Panc1 (cell line): Measurements from ENCODE around the gene CCNYL1. TPM values are rescaled to one million over a fixed set of nuclear protein-coding genes. Genes with fewer than 3 reads are reported as not detected.

ENCODE experiments used
- ATAC-seq: fragments of 200-7000 bp; cut with Tn5 transposase; 2 replicates; pipeline ENCODE4 v1.9.1; 2020; ENCODE audit warnings: mild to moderate bottlenecking, moderate library complexity
- BruUV-seq: library from RNA; stranded (reverse); fragments of 400-500 nt; replicated peaks from 2 replicates; lab custom pipeline; 2021; lab: Mats Ljungman, UMichigan
- CTCF ChIA-PET: fragments of 300-600 bp; sonication (Branson Sonifier 250); formaldehyde crosslinking; loops from one replicate; lab custom pipeline; 2022; ENCODE audit warnings: antibody characterized with exemption; lab: Charles Lee
- POLR2A ChIA-PET: fragments of 300-600 bp; sonication (Branson Sonifier 250); formaldehyde crosslinking; loops from one replicate; lab custom pipeline; 2022; ENCODE audit warnings: antibody characterized with exemption; lab: Charles Lee
- DNase-seq: peaks from one replicate; pipeline ENCODE4 v3.0.0-alpha.2; 2010; ENCODE audit warnings: low read depth, low spot score
- H3K27ac ChIP-seq: 2 replicates; pipeline ENCODE4 v1.5.1; 2011; ENCODE audit warnings: mild to moderate bottlenecking, low read length, inconsistent platforms
- H3K27me3 ChIP-seq: fragments of 200-500 bp; sonication (Bioruptor generic); 2 replicates; pipeline ENCODE4 v1.6.0; 2014; ENCODE audit warnings: low read length, inconsistent platforms; ENCODE audit not compliant: control insufficient read depth, insufficient read depth
- H3K36me3 ChIP-seq: fragments of 200-500 bp; sonication (Bioruptor generic); 2 replicates; pipeline ENCODE4 v1.5.1; 2014; ENCODE audit warnings: inconsistent platforms, mild to moderate bottlenecking, low read length, moderate library complexity; ENCODE audit not compliant: control insufficient read depth, insufficient read depth
- H3K4me1 ChIP-seq: 2 replicates; pipeline ENCODE4 v1.5.1; 2011; ENCODE audit warnings: inconsistent platforms, mild to moderate bottlenecking, low read length, moderate library complexity; ENCODE audit not compliant: control insufficient read depth, insufficient read depth
- H3K4me3 ChIP-seq, 2 experiments: 2 replicates each; pipeline ENCODE4 v1.5.1; 2011 to 2012; ENCODE audit warnings: low read depth in 2 of 2, low read length in 2 of 2, mild to moderate bottlenecking in 2 of 2, inconsistent platforms in 1 of 2, moderate library complexity in 1 of 2
- H3K9me3 ChIP-seq: fragments of 200-500 bp; sonication (Bioruptor generic); 2 replicates; pipeline ENCODE4 v1.5.1; 2014; ENCODE audit warnings: low read depth, mild to moderate bottlenecking, inconsistent platforms, low read length, moderate library complexity; ENCODE audit not compliant: control insufficient read depth, insufficient read depth
- POLR2AphosphoS5 ChIP-seq: IDR thresholded peaks from 2 replicates; pipeline ENCODE4 v1.6.1; 2012; ENCODE audit warnings: mild to moderate bottlenecking, low read depth, low read length, moderate library complexity
- SIN3A ChIP-seq: IDR thresholded peaks from 2 replicates; pipeline ENCODE4 v1.6.1; 2012; ENCODE audit warnings: low read depth, mild to moderate bottlenecking, low read length, moderate library complexity, borderline replicate concordance; ENCODE audit not compliant: insufficient read depth
- TCF7L2 ChIP-seq: IDR thresholded peaks from 2 replicates; pipeline ENCODE4 v1.6.1; 2011; ENCODE audit warnings: mild to moderate bottlenecking, low read depth, low read length, inconsistent platforms
- in situ Hi-C: cut with HindIII; loops from 2 replicates; pipeline ENCODE4 v1.10.0; 2016; ENCODE audit warnings: low sequenced_read_pairs, low pct_unique_long_range_greater_than_20kb
- intact Hi-C: fragments of 100-400 bp; cut with micrococcal nuclease; formaldehyde crosslinking; loops from one replicate; pipeline ENCODE4 v1.10.0; 2022; ENCODE audit not compliant: unreplicated experiment
- total RNA-seq: library from RNA; stranded (reverse); gene quantifications from one replicate; pipeline ENCODE4 v1.2.1, GENCODE V29; 2021; ENCODE audit not compliant: unreplicated experiment
- TF ChIP-seq, protein P1 (sequence below): fragments of 450-650 bp; IDR thresholded peaks from 2 replicates; pipeline ENCODE4 v1.5.1; 2017; ENCODE audit warnings: mild to moderate bottlenecking
- TF ChIP-seq, protein P2 (sequence below), 2 experiments: IDR thresholded peaks; 2 replicates each; pipeline ENCODE4 v1.6.1; 2011 to 2012; ENCODE audit warnings: low read depth in 2 of 2, control low read depth in 1 of 2, low read length in 1 of 2, mild to moderate bottlenecking in 1 of 2, moderate library complexity in 1 of 2; ENCODE audit not compliant: insufficient read depth in 1 of 2

The CCNYL1 gene
- total RNA-seq, 1 experiment from 2014 or later, result 31.4 TPM

DNA sequence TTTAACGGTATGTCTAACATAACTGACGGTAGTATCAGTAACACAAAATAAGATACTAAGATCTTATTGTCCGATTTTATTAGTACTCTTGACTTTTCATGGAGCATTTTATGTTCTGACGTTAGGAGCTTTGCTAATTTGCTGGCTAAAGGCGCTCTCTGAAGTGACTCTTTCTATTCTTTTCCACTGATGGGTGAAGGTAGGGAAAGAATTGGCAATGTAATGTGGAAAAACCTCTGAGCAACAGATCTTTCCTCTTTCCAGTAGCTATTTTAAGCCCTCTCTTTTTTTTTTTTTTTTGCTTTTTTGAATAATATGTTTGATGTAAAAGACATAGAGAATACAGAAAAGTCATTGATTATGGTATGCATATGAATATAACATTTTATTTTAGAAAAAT lies 4.6 kb downstream of the CCNYL1 start:
- Histone ChIP-seq H3K36me3 (no peaks in the 10 kb centered on the region; the same call in 1 of the 2 replicates), H3K27me3 (no peaks in the 10 kb centered on the region), H3K27ac (no peak overlapping the region), H3K9me3 (no peaks in the 10 kb centered on the region), H3K4me3 (no peak overlapping the region), H3K4me1 (peaks cover 16% of the 10 kb centered on the region)
- POLR2A ChIA-PET, result no interaction called here
- no peak for DNase-seq
- intact Hi-C loops (no loop called here), in situ Hi-C loops (no loop called here)
- no TSS peak for BruUV-seq
- ATAC-seq, result no peak
- CTCF ChIA-PET, result interaction anchor here (0.6 kb wide), 1 partner anchor 38 kb away, joined by 3 read pairs; no protein-coding TSS in a partner anchor
- TF ChIP-seq POLR2AphosphoS5 (no peak), TCF7L2 (no peak), SIN3A (no peak)
- TF ChIP-seq, protein P1, sequence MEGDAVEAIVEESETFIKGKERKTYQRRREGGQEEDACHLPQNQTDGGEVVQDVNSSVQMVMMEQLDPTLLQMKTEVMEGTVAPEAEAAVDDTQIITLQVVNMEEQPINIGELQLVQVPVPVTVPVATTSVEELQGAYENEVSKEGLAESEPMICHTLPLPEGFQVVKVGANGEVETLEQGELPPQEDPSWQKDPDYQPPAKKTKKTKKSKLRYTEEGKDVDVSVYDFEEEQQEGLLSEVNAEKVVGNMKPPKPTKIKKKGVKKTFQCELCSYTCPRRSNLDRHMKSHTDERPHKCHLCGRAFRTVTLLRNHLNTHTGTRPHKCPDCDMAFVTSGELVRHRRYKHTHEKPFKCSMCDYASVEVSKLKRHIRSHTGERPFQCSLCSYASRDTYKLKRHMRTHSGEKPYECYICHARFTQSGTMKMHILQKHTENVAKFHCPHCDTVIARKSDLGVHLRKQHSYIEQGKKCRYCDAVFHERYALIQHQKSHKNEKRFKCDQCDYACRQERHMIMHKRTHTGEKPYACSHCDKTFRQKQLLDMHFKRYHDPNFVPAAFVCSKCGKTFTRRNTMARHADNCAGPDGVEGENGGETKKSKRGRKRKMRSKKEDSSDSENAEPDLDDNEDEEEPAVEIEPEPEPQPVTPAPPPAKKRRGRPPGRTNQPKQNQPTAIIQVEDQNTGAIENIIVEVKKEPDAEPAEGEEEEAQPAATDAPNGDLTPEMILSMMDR, result no peak
- TF ChIP-seq, protein P2, sequence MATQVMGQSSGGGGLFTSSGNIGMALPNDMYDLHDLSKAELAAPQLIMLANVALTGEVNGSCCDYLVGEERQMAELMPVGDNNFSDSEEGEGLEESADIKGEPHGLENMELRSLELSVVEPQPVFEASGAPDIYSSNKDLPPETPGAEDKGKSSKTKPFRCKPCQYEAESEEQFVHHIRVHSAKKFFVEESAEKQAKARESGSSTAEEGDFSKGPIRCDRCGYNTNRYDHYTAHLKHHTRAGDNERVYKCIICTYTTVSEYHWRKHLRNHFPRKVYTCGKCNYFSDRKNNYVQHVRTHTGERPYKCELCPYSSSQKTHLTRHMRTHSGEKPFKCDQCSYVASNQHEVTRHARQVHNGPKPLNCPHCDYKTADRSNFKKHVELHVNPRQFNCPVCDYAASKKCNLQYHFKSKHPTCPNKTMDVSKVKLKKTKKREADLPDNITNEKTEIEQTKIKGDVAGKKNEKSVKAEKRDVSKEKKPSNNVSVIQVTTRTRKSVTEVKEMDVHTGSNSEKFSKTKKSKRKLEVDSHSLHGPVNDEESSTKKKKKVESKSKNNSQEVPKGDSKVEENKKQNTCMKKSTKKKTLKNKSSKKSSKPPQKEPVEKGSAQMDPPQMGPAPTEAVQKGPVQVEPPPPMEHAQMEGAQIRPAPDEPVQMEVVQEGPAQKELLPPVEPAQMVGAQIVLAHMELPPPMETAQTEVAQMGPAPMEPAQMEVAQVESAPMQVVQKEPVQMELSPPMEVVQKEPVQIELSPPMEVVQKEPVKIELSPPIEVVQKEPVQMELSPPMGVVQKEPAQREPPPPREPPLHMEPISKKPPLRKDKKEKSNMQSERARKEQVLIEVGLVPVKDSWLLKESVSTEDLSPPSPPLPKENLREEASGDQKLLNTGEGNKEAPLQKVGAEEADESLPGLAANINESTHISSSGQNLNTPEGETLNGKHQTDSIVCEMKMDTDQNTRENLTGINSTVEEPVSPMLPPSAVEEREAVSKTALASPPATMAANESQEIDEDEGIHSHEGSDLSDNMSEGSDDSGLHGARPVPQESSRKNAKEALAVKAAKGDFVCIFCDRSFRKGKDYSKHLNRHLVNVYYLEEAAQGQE (IDR thresholded peaks at IDR 0.05; ENCODE audit: insufficient read depth in 1 of 2, low read depth in 2 of 2, low read length in 1 of 2), result no peak

DNA sequence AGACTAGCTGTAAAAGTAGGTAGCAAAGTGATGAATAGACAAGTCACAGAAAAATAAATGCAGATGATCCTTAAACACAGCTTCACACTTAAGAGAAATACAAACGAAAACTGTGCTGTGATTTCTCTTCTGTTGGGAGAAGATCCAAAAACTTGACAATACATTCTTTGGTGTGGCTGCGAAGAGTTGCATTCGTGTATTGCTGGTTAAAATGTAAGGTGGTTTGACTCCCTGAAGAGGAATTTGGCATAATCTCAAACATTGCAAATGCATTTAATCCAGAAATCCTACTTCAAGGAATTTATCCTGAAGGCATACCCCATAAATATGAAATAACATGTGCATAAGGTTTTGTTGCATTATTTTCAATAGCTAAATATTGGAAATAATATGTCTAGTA lies 7.1 kb downstream of the CCNYL1 start:
- in situ Hi-C loops (no loop called here), intact Hi-C loops (no loop called here)
- H3K9me3 ChIP-seq, result no peaks in the 10 kb centered on the region
- no peaks in the 10 kb centered on the region for H3K27me3 ChIP-seq
- peaks cover 12% of the 10 kb centered on the region; the same call in 1 of the 2 replicates for H3K4me1 ChIP-seq
- no peak for DNase-seq
- ATAC-seq, result no peak
- no peak for TF ChIP-seq POLR2AphosphoS5
- TF ChIP-seq SIN3A, result no peak
- TF ChIP-seq, protein P1, result no peak
- TF ChIP-seq, protein P2 (IDR thresholded peaks at IDR 0.05; ENCODE audit: insufficient read depth in 1 of 2, low read depth in 2 of 2, low read length in 1 of 2), result no peak
- no peak for TF ChIP-seq TCF7L2
- no peak overlapping the region for H3K27ac ChIP-seq
- BruUV-seq, result no TSS peak
- H3K4me3 ChIP-seq, result no peak overlapping the region
- H3K36me3 ChIP-seq, result no peaks in the 10 kb centered on the region
- POLR2A ChIA-PET, result interaction anchor here (0.6 kb wide), 1 partner anchor 11 kb away, joined by 4 read pairs; no protein-coding TSS in a partner anchor
- CTCF ChIA-PET, result interaction anchor here (0.6 kb wide), 1 partner anchor 1278 kb away, joined by 4 read pairs; no protein-coding TSS in a partner anchor
